PC-3 (cell line): ENCODE results near the gene FAM9C. TPM values are rescaled to one million over a fixed set of nuclear protein-coding genes. Genes with fewer than 3 reads are reported as not detected.

Source experiments
- ATAC-seq: fragments of 200-7000 bp; cut with Tn5 transposase; 2 replicates; pipeline ENCODE4 v1.9.1; 2020; ENCODE audit warnings: mild to moderate bottlenecking, moderate library complexity
- BruUV-seq: library from RNA; stranded (reverse); fragments of 400-500 nt; replicated peaks from 2 replicates; lab custom pipeline; 2021; lab: Mats Ljungman, UMichigan
- CTCF ChIA-PET: fragments of 300-600 bp; sonication (Branson Sonifier 250); formaldehyde crosslinking; loops from one replicate; lab custom pipeline; 2022; ENCODE audit warnings: antibody characterized with exemption; lab: Charles Lee
- POLR2A ChIA-PET: fragments of 300-600 bp; sonication (Branson Sonifier 250); formaldehyde crosslinking; loops from one replicate; lab custom pipeline; 2022; ENCODE audit warnings: antibody characterized with exemption; ENCODE audit not compliant: unreplicated experiment; lab: Charles Lee
- DNase-seq: peaks from one replicate; pipeline ENCODE4 v3.0.0-alpha.2; 2015
- H2AFZ ChIP-seq: fragments of 300-600 bp; sonication (generic); 2 replicates; pipeline ENCODE4 v1.6.0; 2016; ENCODE audit warnings: antibody characterized with exemption, low read length
- H3F3A ChIP-seq: fragments of 300-600 bp; sonication (generic); one replicate; pipeline ENCODE4 v1.6.0; 2017; ENCODE audit warnings: antibody characterized with exemption, low read length, control low read depth, mild to moderate bottlenecking; ENCODE audit not compliant: unreplicated experiment
- H3K27ac ChIP-seq: fragments of 300-600 bp; sonication (generic); 2 replicates; pipeline ENCODE4 v1.5.1; 2016; ENCODE audit warnings: mild to moderate bottlenecking, low read length
- H3K27me3 ChIP-seq: fragments of 300-600 bp; sonication (generic); 2 replicates; pipeline ENCODE4 v1.6.1; 2016; ENCODE audit warnings: low read length, mixed read lengths
- H3K36me3 ChIP-seq: fragments of 300-600 bp; sonication (generic); 2 replicates; pipeline ENCODE4 v1.6.1; 2016; ENCODE audit warnings: low read depth, mixed run types, low read length, mixed read lengths
- H3K4me1 ChIP-seq: fragments of 300-600 bp; sonication (generic); 2 replicates; pipeline ENCODE4 v1.5.1; 2016; ENCODE audit warnings: low read length; ENCODE audit not compliant: insufficient read depth
- H3K4me2 ChIP-seq: fragments of 300-600 bp; sonication (generic); 2 replicates; pipeline ENCODE4 v1.6.0; 2016; ENCODE audit warnings: low read length
- H3K4me3 ChIP-seq: fragments of 300-600 bp; sonication (generic); 2 replicates; pipeline ENCODE4 v1.5.1; 2016; ENCODE audit warnings: mild to moderate bottlenecking, low read length, mixed read lengths
- H3K79me2 ChIP-seq: fragments of 300-600 bp; sonication (generic); 2 replicates; pipeline ENCODE4 v1.6.1; 2017; ENCODE audit warnings: low read length, mixed read lengths
- H3K9ac ChIP-seq: fragments of 300-600 bp; sonication (generic); 2 replicates; pipeline ENCODE4 v1.6.0; 2016; ENCODE audit warnings: mild to moderate bottlenecking, low read length
- H3K9me2 ChIP-seq: fragments of 300-600 bp; sonication (generic); replicated peaks from 2 replicates; pipeline ENCODE4 v1.6.1; 2016; ENCODE audit warnings: mixed run types, low read length, mixed read lengths
- H3K9me3 ChIP-seq: fragments of 300-600 bp; sonication (generic); 2 replicates; pipeline ENCODE4 v1.6.1; 2016; ENCODE audit warnings: low read length, mixed read lengths
- H4K20me1 ChIP-seq: fragments of 300-600 bp; sonication (generic); 2 replicates; pipeline ENCODE4 v1.6.1; 2016; ENCODE audit warnings: low read length, mixed read lengths
- EZH2 ChIP-seq: fragments of 300-600 bp; sonication (generic); IDR thresholded peaks from one replicate; pipeline ENCODE4 v1.6.1; 2017; ENCODE audit warnings: antibody characterized with exemption, mild to moderate bottlenecking, low read length; ENCODE audit not compliant: unreplicated experiment
- EZH2phosphoT487 ChIP-seq: fragments of 300-600 bp; sonication (generic); IDR thresholded peaks from 2 replicates; pipeline ENCODE4 v1.6.1; 2018; ENCODE audit warnings: mild to moderate bottlenecking, antibody characterized with exemption, low read length, borderline replicate concordance
- intact Hi-C: fragments of 100-400 bp; cut with micrococcal nuclease; formaldehyde crosslinking; loops from 2 replicates; pipeline ENCODE4 v1.9.0; 2023
- total RNA-seq: library from RNA; depleted of rRNA; stranded (reverse); fragments of >200 nt; gene quantifications from 2 replicates; pipeline ENCODE4 v1.2.3, GENCODE V29; 2014
- TF ChIP-seq, protein P1 (sequence below): fragments of 300-600 bp; sonication (generic); conservative IDR thresholded peaks from 2 replicates; pipeline ENCODE4 v1.5.1; 2017; ENCODE audit warnings: antibody characterized with exemption, low read depth, mild to moderate bottlenecking, low read length

Gene FAM9C
- total RNA-seq, 1 experiment from 2014 or later, result not detected

DNA sequence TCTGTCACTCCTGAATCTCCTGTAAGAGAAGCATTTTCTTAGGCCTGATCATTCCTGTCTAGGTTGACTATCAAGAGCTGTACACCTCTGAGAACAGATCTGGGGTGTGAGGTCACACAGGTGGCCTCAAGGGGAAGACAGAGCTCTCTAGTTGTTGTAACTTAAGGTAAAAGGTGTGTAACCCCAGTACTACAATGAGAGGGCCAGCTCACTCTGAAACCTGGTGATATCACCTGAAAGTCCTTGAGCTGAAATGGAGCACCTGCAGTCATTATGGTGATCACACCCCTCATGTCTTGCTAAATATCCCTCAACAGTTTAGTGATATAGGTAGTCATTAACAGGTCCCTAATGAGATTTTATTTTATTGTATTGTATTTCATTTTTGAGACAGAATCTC is 8.8 kb upstream of the FAM9C start:
- ATAC-seq, result no peak
- H3F3A ChIP-seq, result no peaks in the 10 kb centered on the region
- H3K9me3 ChIP-seq, result no peaks in the 10 kb centered on the region
- H3K4me2 ChIP-seq, result no peak overlapping the region
- TF ChIP-seq EZH2 (no peak), EZH2phosphoT487 (no peak)
- TF ChIP-seq, protein P1, sequence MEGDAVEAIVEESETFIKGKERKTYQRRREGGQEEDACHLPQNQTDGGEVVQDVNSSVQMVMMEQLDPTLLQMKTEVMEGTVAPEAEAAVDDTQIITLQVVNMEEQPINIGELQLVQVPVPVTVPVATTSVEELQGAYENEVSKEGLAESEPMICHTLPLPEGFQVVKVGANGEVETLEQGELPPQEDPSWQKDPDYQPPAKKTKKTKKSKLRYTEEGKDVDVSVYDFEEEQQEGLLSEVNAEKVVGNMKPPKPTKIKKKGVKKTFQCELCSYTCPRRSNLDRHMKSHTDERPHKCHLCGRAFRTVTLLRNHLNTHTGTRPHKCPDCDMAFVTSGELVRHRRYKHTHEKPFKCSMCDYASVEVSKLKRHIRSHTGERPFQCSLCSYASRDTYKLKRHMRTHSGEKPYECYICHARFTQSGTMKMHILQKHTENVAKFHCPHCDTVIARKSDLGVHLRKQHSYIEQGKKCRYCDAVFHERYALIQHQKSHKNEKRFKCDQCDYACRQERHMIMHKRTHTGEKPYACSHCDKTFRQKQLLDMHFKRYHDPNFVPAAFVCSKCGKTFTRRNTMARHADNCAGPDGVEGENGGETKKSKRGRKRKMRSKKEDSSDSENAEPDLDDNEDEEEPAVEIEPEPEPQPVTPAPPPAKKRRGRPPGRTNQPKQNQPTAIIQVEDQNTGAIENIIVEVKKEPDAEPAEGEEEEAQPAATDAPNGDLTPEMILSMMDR, result no peak
- H3K79me2 ChIP-seq, result no peaks in the 10 kb centered on the region
- no peak overlapping the region for H3K27ac ChIP-seq
- POLR2A ChIA-PET, result no interaction called here
- no peaks in the 10 kb centered on the region for H3K9me2 ChIP-seq
- H4K20me1 ChIP-seq, result no peaks in the 10 kb centered on the region
- H3K36me3 ChIP-seq, result no peaks in the 10 kb centered on the region
- CTCF ChIA-PET, result no interaction called here
- no peak overlapping the region for H3K4me3 ChIP-seq
- no peak for DNase-seq
- no TSS peak for BruUV-seq
- H3K27me3 ChIP-seq, result no peaks in the 10 kb centered on the region
- 0 out of 2 replicates have a peak, but pooled peaks cover 5% of the 10 kb centered on the region for H3K4me1 ChIP-seq
- H2AFZ ChIP-seq, result no peak overlapping the region
- intact Hi-C loops, result no loop called here
- H3K9ac ChIP-seq, result no peak overlapping the region

- DNase-seq, result no peak
- CTCF ChIA-PET, result interaction anchor here (0.6 kb wide), 1 partner anchor 51 kb away, joined by 3 read pairs; no protein-coding TSS in a partner anchor
- no peak for ATAC-seq
Measured at GRCh38 chrX:13051529-13052172, 7.2 kb upstream of the FAM9C start.

More at GRCh38 chrX:13051529-13052172, 7.2 kb upstream of the FAM9C start:
- POLR2A ChIA-PET, result no interaction called here
- Histone ChIP-seq H3K4me3 (no peak overlapping the region), H3K4me1 (0 out of 2 replicates have a peak, but pooled peaks cover 7% of the 10 kb centered on the region), H3K27me3 (no peaks in the 10 kb centered on the region), H3K9me2 (no peaks in the 10 kb centered on the region), H3K36me3 (no peaks in the 10 kb centered on the region), H3K9ac (no peak overlapping the region), H2AFZ (no peak overlapping the region), H3K9me3 (no peaks in the 10 kb centered on the region), H3K4me2 (no peak overlapping the region), H3F3A (no peaks in the 10 kb centered on the region), H3K27ac (no peak overlapping the region), H3K79me2 (no peaks in the 10 kb centered on the region), H4K20me1 (no peaks in the 10 kb centered on the region)
- TF ChIP-seq EZH2 (no peak), EZH2phosphoT487 (no peak)
- TF ChIP-seq, protein P1, result no peak
- no TSS peak for BruUV-seq
- intact Hi-C loops, result no loop called here
